Esophagus muscularis mucosa (tissue), 4 donors: Measurements from ENCODE around the gene LPAR5. TPM values are rescaled to one million over a fixed set of nuclear protein-coding genes. Genes with fewer than 3 reads are reported as not detected.
A peak's percentile ranks its signal among the peaks of the same experiment; 100 is the strongest.

ENCODE experiments used
- DNase-seq: peaks from one replicate; pipeline ENCODE4 v3.0.0-alpha.2; 2017; ENCODE audit errors: extremely low spot score
- H3K27ac ChIP-seq, 4 donors: fragments of 200-600 bp; sonication (generic); replicated peaks in 1 of 4; 1 replicate in 3 of 4; 2 replicates in 1 of 4; pipeline ENCODE4 v1.5.1; 2016 to 2019; ENCODE audit warnings: mild to moderate bottlenecking in 1 of 4
- H3K27me3 ChIP-seq, 4 donors: fragments of 200-600 bp; sonication (generic); one replicate each; pipeline versions ENCODE4 v1.5.1 to v1.6.0; 2016 to 2019
- H3K36me3 ChIP-seq, 4 donors: fragments of 200-600 bp; sonication (generic); one replicate each; pipeline ENCODE4 v1.5.1; 2016 to 2019
- H3K4me1 ChIP-seq, 4 donors: fragments of 200-600 bp; sonication (generic); one replicate each; pipeline ENCODE4 v1.5.1; 2016 to 2019
- H3K4me3 ChIP-seq, 4 donors: fragments of 200-600 bp; sonication (generic); 1 replicate in 2 of 4; 2 replicates in 2 of 4; pipeline ENCODE4 v1.5.1; 2016 to 2019; ENCODE audit warnings: mild to moderate bottlenecking in 4 of 4, moderate library complexity in 1 of 4
- H3K9me3 ChIP-seq, 4 donors: fragments of 200-600 bp; sonication (generic); 1 replicate in 3 of 4; 2 replicates in 1 of 4; pipeline ENCODE4 v1.5.1; 2016 to 2019
- EP300 ChIP-seq: sonication (generic); formaldehyde crosslinking; IDR thresholded peaks from one replicate; pipeline ENCODE4 v1.6.1; 2017; ENCODE audit warnings: antibody characterized with exemption
- POLR2A ChIP-seq: fragments of 450-650 bp; IDR thresholded peaks from one replicate; pipeline ENCODE4 v1.6.1; 2017; ENCODE audit warnings: antibody characterized with exemption, moderate library complexity, mild to moderate bottlenecking, low read depth
- POLR2AphosphoS5 ChIP-seq, 2 donors: sonication (generic); formaldehyde crosslinking; IDR thresholded peaks; one replicate each; pipeline ENCODE4 v1.6.1; 2017; ENCODE audit warnings: antibody characterized with exemption in 2 of 2
- WGBS: methylation state at CpG from one replicate; pipeline ENCODE4 v1.1.5; 2018; 5-methylcytosine and 5-hydroxymethylcytosine counted together
- intact Hi-C: fragments of 100-400 bp; cut with DNase I; formaldehyde crosslinking; loops from one replicate; pipeline ENCODE4 v1.15.1; 2023
- total RNA-seq, 4 donors: library from RNA; depleted of rRNA; stranded (reverse); fragments of >200 nt; gene quantifications; one replicate each; pipeline versions ENCODE4 v1.1.0 to v1.2.1, GENCODE V29; 2016
- TF ChIP-seq, protein P1 (sequence below), 3 experiments: fragments of 200-600 bp in 2 of 3; fragments of 450-650 bp in 1 of 3; sonication (generic) in 2 of 3; IDR thresholded peaks; one replicate each; pipeline ENCODE4 v1.5.1; 2017 to 2019; ENCODE audit warnings: antibody characterized with exemption in 3 of 3, mild to moderate bottlenecking in 2 of 3, moderate library complexity in 1 of 3

The LPAR5 gene
- total RNA-seq = 1 to 10 TPM; 1.7 to 2.5 (median 1.8) TPM

- 70% methylated on average over 16 of the region's 18 CpGs for WGBS
- Histone ChIP-seq H3K36me3 (no peaks in the 10 kb centered on the region), H3K4me1 (peaks cover 0 to 20% (median 10%) of the 10 kb centered on the region in 4 donors), H3K27me3 (peaks cover 0 to 5% (median 0%) of the 10 kb centered on the region in 4 donors), H3K9me3 (no peaks in the 10 kb centered on the region), H3K27ac (peak within 1 kb of the TSS in 2 of 4 donors; percentile 27 to 49), H3K4me3 (peak within 1 kb of the TSS in 2 of 4 donors; percentile 17 to 30)
- TF ChIP-seq EP300 (no peak), POLR2A (no peak), POLR2AphosphoS5 (IDR thresholded peaks at IDR 0.05) (no peak)
- TF ChIP-seq, protein P1, sequence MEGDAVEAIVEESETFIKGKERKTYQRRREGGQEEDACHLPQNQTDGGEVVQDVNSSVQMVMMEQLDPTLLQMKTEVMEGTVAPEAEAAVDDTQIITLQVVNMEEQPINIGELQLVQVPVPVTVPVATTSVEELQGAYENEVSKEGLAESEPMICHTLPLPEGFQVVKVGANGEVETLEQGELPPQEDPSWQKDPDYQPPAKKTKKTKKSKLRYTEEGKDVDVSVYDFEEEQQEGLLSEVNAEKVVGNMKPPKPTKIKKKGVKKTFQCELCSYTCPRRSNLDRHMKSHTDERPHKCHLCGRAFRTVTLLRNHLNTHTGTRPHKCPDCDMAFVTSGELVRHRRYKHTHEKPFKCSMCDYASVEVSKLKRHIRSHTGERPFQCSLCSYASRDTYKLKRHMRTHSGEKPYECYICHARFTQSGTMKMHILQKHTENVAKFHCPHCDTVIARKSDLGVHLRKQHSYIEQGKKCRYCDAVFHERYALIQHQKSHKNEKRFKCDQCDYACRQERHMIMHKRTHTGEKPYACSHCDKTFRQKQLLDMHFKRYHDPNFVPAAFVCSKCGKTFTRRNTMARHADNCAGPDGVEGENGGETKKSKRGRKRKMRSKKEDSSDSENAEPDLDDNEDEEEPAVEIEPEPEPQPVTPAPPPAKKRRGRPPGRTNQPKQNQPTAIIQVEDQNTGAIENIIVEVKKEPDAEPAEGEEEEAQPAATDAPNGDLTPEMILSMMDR (IDR thresholded peaks at IDR 0.05) = no peak
- no peak for DNase-seq
- intact Hi-C loops = no loop called here
Observed at GRCh38 chr12:6635856-6636531, at the start of gene LPAR5. LPAR5 (minus strand) TSS chr12:6635959; CDS start chr12:6621248, 14,711 bp downstream.

DNA sequence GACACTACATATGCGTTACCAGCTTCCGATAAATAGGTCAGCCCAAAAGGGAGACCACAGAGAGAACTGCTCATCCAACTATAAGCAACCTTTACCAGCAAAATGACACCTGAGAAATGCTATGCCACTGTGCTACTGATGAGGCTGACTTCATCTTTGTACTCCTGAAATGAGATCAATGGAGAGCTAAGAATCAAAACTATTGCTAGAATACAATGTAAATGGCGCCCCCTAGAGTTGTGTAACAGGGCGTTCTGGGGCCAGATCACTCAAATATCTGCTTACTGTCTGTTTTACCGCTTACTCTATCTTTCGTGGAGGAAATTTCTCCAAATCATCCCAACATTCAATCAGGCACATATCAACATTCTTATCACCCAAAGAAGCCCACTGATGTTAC is 48.9 kb upstream of the LPAR5 start:
- WGBS = 64% methylated on average over 6 of the region's 6 CpGs
- TF ChIP-seq EP300 (no peak), POLR2A (no peak)
- TF ChIP-seq, protein P1 (IDR thresholded peaks at IDR 0.05) = peak in 2 of 3 experiments; percentile 20 to 51
- intact Hi-C loops = loop anchor here (5.0 kb wide), 1 partner anchor 67 kb away; no protein-coding TSS in a partner anchor
- Histone ChIP-seq H3K27me3 (no peaks in the 10 kb centered on the region), H3K4me3 (no peak overlapping the region), H3K36me3 (peaks cover 0 to 34% (median 26%) of the 10 kb centered on the region in 4 donors), H3K27ac (no peak overlapping the region), H3K9me3 (no peaks in the 10 kb centered on the region), H3K4me1 (peaks cover 29 to 43% (median 38%) of the 10 kb centered on the region in 4 donors)
- DNase-seq = no peak

DNA sequence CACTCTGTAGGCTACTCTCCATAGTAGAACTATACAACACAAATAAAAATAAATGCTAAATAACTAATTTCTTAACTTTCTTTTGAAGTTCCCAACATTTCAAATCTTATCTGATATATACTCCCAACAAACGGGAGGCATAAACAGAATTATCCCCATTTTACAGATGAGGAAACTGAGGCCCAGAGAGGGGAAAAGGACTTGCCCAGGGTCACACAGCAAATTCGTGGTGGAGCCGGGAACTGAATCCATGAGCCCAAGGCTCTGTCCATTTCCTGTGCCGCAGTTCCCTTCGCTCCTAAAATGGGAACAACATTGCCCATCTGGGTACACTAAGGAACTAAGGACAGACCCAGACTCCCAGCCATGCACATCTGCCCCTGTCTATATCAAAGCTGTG is 41.2 kb upstream of the LPAR5 start:
- Histone ChIP-seq H3K27ac (no peak overlapping the region), H3K27me3 (no peaks in the 10 kb centered on the region), H3K4me1 (no peaks in the 10 kb centered on the region), H3K4me3 (no peak overlapping the region), H3K36me3 (peaks cover 65 to 98% (median 88%) of the 10 kb centered on the region in 4 donors), H3K9me3 (no peaks in the 10 kb centered on the region)
- intact Hi-C loops = no loop called here
- WGBS = 96% methylated on average over 5 of the region's 5 CpGs
- no peak for DNase-seq
- TF ChIP-seq POLR2AphosphoS5 (IDR thresholded peaks at IDR 0.05) (no peak), POLR2A (no peak), EP300 (no peak)
- TF ChIP-seq, protein P1 (IDR thresholded peaks at IDR 0.05) = no peak

GRCh38 chr12:6672143-6672542 is 36.4 kb upstream of the LPAR5 start:
- no peak for DNase-seq
- Histone ChIP-seq H3K9me3 (no peaks in the 10 kb centered on the region), H3K4me1 (no peaks in the 10 kb centered on the region), H3K27me3 (no peaks in the 10 kb centered on the region), H3K4me3 (no peak overlapping the region), H3K27ac (no peak overlapping the region), H3K36me3 (peaks cover 90 to 100% (median 96%) of the 10 kb centered on the region in 4 donors)
- 89% methylated on average over 18 of the region's 18 CpGs for WGBS
- intact Hi-C loops = no loop called here
- no peak for TF ChIP-seq POLR2A

- no peak overlapping the region for H3K27ac ChIP-seq
- WGBS = 84% methylated on average over 8 of the region's 8 CpGs
- H3K4me3 ChIP-seq = no peak overlapping the region
- DNase-seq = no peak
- peaks cover 57 to 64% (median 63%) of the 10 kb centered on the region in 4 donors for H3K36me3 ChIP-seq
- TF ChIP-seq EP300 (no peak), POLR2AphosphoS5 (IDR thresholded peaks at IDR 0.05) (no peak), POLR2A (no peak)
- TF ChIP-seq, protein P1 (IDR thresholded peaks at IDR 0.05) = no peak
- H3K27me3 ChIP-seq = no peaks in the 10 kb centered on the region
- intact Hi-C loops = no loop called here
- no peaks in the 10 kb centered on the region for H3K9me3 ChIP-seq
- no peaks in the 10 kb centered on the region for H3K4me1 ChIP-seq
Observed at GRCh38 chr12:6667559-6668210, 31.9 kb upstream of the LPAR5 start.
